Fibroblast of lung (primary cell): ENCODE results near the gene RPS29.

Experiments used
- EZH2 ChIP-seq: IDR thresholded peaks from 2 replicates; pipeline ENCODE4 v1.5.1; 2012; ENCODE audit warnings: low read length, control low read depth, mild to moderate bottlenecking; ENCODE audit errors: missing control alignments
- TF ChIP-seq, protein P1 (sequence below), 2 donors: IDR thresholded peaks in 1 of 2; conservative IDR thresholded peaks in 1 of 2; 1 replicate in 1 of 2; 2 replicates in 1 of 2; pipeline ENCODE4 v1.5.1; 2011 to 2012; ENCODE audit warnings: low read length in 2 of 2, control low read depth in 1 of 2, inconsistent platforms in 1 of 2, low read depth in 1 of 2, mild to moderate bottlenecking in 1 of 2

DNA sequence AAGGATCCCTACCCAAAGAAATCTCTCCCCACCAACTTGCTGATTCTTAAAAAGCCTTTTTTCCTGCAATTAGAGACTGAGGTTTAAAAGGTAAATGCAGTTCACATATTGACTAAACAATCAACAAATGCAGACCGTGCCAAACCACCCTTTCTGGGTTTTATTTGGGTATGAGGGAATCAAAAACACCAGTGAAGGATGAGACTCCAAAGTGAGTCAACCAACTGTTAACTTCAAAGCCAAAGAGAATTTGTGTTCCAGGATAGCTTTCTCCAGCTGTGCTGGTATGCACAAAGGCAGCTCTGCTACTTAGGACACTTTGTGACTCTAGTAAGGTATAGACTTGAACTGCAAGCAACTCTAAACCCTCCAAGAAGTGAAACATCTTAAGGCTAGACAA is 39.4 kb downstream of the RPS29 start:
- TF ChIP-seq, protein P1, sequence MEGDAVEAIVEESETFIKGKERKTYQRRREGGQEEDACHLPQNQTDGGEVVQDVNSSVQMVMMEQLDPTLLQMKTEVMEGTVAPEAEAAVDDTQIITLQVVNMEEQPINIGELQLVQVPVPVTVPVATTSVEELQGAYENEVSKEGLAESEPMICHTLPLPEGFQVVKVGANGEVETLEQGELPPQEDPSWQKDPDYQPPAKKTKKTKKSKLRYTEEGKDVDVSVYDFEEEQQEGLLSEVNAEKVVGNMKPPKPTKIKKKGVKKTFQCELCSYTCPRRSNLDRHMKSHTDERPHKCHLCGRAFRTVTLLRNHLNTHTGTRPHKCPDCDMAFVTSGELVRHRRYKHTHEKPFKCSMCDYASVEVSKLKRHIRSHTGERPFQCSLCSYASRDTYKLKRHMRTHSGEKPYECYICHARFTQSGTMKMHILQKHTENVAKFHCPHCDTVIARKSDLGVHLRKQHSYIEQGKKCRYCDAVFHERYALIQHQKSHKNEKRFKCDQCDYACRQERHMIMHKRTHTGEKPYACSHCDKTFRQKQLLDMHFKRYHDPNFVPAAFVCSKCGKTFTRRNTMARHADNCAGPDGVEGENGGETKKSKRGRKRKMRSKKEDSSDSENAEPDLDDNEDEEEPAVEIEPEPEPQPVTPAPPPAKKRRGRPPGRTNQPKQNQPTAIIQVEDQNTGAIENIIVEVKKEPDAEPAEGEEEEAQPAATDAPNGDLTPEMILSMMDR (conservative IDR thresholded peaks at IDR 0.05 in 1 of 2, IDR thresholded peaks at IDR 0.05 in 1 of 2; ENCODE audit: low read depth in 1 of 2, low read length in 2 of 2): no peak
- no peak for TF ChIP-seq EZH2
